Coronary artery (tissue), 2 donors: Measurements from ENCODE around the gene FBF1.

Experiments
- DNase-seq: peaks from one replicate; pipeline ENCODE4 v3.0.0-alpha.2; 2017; ENCODE audit warnings: low spot score
- H3K27ac ChIP-seq, 2 donors: fragments of 200-600 bp; sonication (generic); one replicate each; pipeline ENCODE4 v1.5.1; 2016 to 2019
- H3K4me3 ChIP-seq: fragments of 200-600 bp; sonication (generic); 2 replicates; pipeline ENCODE4 v1.5.1; 2016; ENCODE audit warnings: mild to moderate bottlenecking, moderate library complexity
- CTCF ChIP-seq: fragments of 200-600 bp; sonication (generic); IDR thresholded peaks from one replicate; pipeline ENCODE4 v1.5.1; 2019; ENCODE audit warnings: antibody characterized with exemption

FBF1 gene

GRCh38 chr17:75899353-75899752 lies 41.5 kb downstream of the FBF1 start:
- TF ChIP-seq CTCF, result no peak
- H3K4me3 ChIP-seq, result no peak overlapping the region
- H3K27ac ChIP-seq, result no peak overlapping the region
- DNase-seq, result no peak

- no peak for TF ChIP-seq CTCF
- H3K4me3 ChIP-seq, result no peak overlapping the region
- DNase-seq, result no peak
- H3K27ac ChIP-seq, result no peak overlapping the region
Measured at GRCh38 chr17:75898791-75899190, 42.1 kb downstream of the FBF1 start.

- no peak overlapping the region for H3K4me3 ChIP-seq
- TF ChIP-seq CTCF, result no peak
- peak overlapping the region in 1 of 2 donors; percentile 93 for H3K27ac ChIP-seq
- DNase-seq, result no peak
Measured at GRCh38 chr17:75898065-75898464, 42.8 kb downstream of the FBF1 start.

DNA sequence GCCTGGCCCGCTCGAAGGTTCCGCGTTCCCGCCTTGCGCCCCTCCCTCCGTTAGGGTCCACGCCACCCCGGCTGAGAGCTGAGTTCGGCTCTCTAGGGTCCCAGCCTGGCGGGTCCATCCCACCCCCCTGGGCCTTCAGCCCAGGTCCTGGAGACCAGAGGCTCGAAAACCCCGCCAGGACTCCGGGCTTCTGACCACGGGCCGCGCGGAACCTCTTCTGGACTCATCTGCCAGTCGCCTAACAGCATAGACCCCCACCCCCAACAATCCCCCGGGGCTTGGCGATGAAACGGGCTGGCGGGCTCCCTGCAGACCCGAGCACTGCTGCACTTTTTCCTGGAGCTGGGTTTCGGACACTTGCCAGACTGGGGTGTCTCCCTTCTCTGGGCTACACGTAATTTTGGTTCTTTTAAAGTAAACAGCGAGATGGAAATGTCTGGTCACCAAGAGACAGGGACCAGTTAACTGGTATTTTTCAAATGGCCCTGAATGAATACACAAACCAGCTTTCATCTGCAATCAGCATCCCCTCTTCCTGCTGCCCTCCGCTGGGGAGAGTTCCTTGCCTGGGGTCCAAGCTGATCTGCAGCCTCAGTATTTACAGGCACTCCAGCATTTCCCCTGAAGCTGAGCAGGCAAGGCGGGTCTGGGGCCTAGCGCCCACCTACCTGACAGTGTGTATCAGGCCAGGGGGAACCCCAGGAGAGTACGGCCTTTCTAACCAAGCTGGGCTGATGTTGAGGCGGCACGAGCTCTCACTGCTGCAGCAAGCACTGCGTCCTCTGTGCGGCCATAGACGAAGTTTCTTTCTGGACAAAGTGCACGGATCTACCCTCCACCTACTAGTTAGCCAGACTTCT lies 43.5 kb downstream of the FBF1 start:
- peak overlapping the region; percentile 89 to 93 for H3K27ac ChIP-seq
- peak; percentile 84 for DNase-seq
- TF ChIP-seq CTCF, result no peak
- peak overlapping the region; percentile 76 for H3K4me3 ChIP-seq

DNA sequence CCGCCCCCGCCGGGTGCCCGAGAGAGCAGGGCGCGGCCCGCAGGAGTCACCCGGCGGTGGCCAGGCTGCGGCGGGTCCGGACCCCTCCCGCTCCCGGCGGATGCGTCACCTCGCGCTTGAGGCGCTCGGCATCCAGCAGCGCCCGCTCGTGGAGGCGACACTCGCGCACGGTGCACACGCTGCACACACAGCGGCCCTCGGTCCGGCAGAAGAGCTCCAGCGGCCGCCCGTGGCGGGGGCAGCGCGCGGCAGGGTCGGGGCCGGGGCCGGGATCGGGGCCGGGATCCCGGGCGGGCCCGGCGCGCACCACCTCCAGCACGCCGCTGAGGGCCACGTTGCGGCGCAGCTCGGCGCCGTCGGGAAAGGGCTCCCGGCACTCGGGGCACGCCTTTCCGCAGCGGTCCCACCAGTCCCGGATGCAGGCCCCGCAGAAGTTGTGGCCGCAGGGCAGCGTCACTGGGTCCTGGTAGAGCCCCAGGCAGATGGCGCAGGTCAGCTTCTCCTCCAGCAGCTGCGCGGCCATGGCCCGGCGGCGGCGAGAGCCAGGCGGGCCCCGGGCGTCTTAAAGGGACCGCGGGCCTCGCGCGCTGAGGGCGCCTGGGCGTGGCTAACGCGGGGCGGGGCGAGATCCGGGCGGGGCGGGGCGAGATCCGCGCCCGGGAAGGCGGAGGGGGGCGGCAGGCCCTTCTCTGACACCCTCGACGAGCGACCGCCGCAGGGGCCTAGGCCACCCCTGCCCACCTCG lies 44.3 kb downstream of the FBF1 start, which contains the start of gene TRIM65:
Gene TRIM65, minus strand, starts transcription at position 537 of the 745 bp plus-strand sequence. Its CDS starts 14 bp downstream, at position 523.
- peak; percentile 53 for TF ChIP-seq CTCF
- Histone ChIP-seq H3K4me3 (peak within 1 kb of the TSS; percentile 76), H3K27ac (peak within 1 kb of the TSS; percentile 89 to 93)
- DNase-seq, result peak; percentile 93

DNA sequence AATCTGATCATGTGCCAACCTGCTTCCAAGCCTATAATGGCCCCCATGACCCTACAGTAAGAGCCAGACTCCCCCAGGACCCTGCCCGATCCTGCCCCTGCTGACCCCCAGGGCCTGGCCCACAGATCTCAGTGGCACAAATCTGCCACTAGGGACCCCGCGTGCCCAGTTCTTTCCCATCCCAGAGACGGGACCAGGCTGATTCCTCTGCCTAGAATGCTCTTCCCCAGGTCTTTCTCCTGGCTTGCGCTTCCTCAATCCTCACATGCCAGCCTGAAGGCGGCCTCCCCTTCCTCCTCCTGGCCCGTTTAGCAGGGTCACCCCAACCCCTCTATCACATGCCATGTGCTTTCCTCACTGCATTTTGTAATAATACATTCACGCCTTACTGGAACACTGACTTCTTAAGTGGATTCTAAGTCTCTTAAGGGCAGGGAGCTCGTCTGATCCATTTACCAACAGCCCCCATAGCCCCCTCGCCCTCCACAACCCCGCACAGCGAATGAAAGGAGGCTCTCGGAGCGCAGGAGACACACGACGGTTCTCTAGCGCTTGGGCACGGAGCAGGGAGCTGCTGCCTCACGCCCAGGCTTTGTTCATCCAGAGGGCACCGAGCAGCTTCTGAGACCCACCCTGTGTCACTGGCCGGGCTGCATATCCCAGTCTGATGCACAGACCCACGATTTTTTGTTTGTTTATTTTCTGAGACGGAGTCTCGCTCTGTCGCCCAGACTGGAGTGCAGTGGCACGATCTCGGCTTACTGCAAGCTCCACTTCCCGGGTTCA lies 45.3 kb downstream of the FBF1 start:
- TF ChIP-seq CTCF, result no peak
- peak overlapping the region; percentile 89 to 93 for H3K27ac ChIP-seq
- H3K4me3 ChIP-seq, result peak overlapping the region; percentile 76
- no peak for DNase-seq
